ENCODE results near the gene PCDHGA5. TPM values are rescaled to one million over a fixed set of nuclear protein-coding genes. Genes with fewer than 3 reads are reported as not detected.
"Not testable (repeated sequence)": the region's sequence is repeated elsewhere in the genome, so short reads cannot be mapped to it uniquely, and the experiment has no call there.

The PCDHGA5 gene
- under 1 TPM in 1 of 2 experiments, not detected in 1; 0.05 TPM for total RNA-seq

DNA sequence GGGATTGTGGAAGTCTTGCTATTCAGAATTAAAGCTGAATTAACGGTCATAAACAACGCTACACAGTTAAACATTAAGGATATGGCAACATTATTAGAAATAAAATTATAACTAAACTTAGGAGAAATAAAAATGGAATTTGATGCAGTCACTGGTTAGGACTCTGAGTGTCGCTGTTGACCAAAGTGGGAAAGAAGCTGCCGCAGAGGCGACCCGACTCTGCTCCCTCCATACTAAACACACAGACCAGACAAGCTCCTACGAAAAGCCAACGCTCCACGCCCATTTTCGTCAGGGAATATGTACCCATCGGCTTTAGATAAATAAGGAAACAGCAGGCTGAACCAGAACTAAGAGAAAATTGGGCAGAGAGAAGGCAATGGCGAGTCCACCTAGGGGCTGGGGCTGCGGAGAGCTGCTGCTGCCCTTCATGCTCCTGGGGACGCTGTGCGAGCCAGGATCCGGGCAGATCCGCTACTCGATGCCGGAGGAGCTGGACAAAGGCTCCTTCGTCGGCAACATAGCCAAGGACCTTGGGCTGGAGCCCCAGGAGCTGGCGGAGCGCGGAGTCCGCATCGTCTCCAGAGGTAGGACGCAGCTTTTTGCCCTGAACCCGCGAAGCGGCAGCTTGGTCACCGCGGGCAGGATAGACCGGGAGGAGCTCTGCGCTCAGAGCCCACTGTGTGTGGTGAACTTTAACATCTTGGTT is at the start of gene PCDHGA5:
Gene PCDHGA5 (plus strand): TSS at position 211 of the 709 bp plus-strand sequence. CDS start 169 bp downstream, at position 380.
- H3K27ac Mint-ChIP-seq: no peak within 1 kb of the TSS
- intact Hi-C loops (cut with micrococcal nuclease): no loop called here
- no peak for DNase-seq
- peaks cover 76% of the 10 kb centered on the region for H3K27me3 Mint-ChIP-seq (ENCODE audit: low read depth)
- peaks cover 30% of the 10 kb centered on the region for H3K9me3 Mint-ChIP-seq
- no peaks in the 10 kb centered on the region for H3K4me1 Mint-ChIP-seq (ENCODE audit: low read depth)
- H3K4me3 Mint-ChIP-seq: no peak within 1 kb of the TSS
- H3K36me3 Mint-ChIP-seq (ENCODE audit: low read depth): peaks cover 24% of the 10 kb centered on the region
- CTCF ChIA-PET: interaction anchor here (1.0 to 1.9 kb wide), 8 partner anchors 9 to 149 kb away, joined by 3 to 6 read pairs (median 4); partner anchors contain the start of genes PCDHGA10, PCDHGA11, PCDHGA4 and PCDHGA6

DNA sequence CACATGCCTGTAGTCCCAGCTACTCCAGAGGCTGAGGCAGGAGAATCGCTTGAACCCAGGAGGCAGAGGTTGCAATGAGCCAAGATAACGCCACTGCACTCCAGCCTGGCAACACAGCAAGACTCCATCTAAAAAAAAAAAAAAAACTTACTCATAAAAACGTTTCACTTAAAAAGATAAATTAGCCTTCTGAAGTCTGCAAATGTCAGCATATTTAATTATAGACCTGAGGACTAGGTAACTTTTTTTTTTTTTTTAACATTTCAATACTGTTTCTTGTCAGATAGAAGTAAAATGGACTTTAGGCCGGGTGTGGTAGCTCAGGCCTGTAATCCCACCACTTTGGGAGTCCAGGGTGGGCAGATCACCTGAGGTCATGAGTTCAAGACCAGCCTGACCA is 47.0 kb upstream of the PCDHGA5 start:
- DNase-seq; H3K27me3 Mint-ChIP-seq (ENCODE audit: low read depth); intact Hi-C loops (cut with micrococcal nuclease); H3K4me3 Mint-ChIP-seq; H3K27ac Mint-ChIP-seq; CTCF ChIA-PET: not testable (repeated sequence)
- Mint-ChIP-seq H3K9me3 (peaks cover 65% of the 10 kb centered on the region), H3K4me1 (ENCODE audit: low read depth) (peaks cover 25% of the 10 kb centered on the region), H3K36me3 (ENCODE audit: low read depth) (peaks cover 75% of the 10 kb centered on the region)

DNA sequence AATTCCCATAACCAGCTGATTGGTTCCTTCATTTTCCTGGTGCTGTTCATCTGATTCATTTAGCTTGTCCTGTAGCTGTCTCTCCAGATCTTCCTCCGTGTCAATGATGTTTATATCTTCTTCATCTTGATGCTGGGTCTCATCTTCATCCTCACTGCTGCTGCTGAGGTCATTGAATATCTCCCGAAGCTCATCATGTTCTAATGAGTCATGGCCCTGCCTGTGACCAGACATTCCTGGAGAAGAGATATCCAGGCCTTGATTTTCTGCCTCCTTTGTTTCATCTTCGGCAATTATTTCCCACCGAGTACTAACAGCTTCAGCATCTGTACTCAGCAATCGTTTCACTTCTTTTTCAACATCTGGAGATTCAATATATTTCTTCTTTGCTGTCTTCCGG is 44.8 kb upstream of the PCDHGA5 start:
- Mint-ChIP-seq H3K27me3 (ENCODE audit: low read depth) (no peaks in the 10 kb centered on the region), H3K9me3 (peaks cover 47% of the 10 kb centered on the region), H3K27ac (peak overlapping the region; percentile 39), H3K36me3 (ENCODE audit: low read depth) (peaks cover 58% of the 10 kb centered on the region), H3K4me3 (peak overlapping the region; percentile 97), H3K4me1 (ENCODE audit: low read depth) (peaks cover 25% of the 10 kb centered on the region)
- intact Hi-C loops (cut with micrococcal nuclease): no loop called here
- CTCF ChIA-PET: interaction anchor here (0.9 to 2.1 kb wide), 6 partner anchors 10 to 1512 kb away, joined by 3 to 8 read pairs (median 4); partner anchors contain the start of gene PCDHGA10
- no peak for DNase-seq

DNA sequence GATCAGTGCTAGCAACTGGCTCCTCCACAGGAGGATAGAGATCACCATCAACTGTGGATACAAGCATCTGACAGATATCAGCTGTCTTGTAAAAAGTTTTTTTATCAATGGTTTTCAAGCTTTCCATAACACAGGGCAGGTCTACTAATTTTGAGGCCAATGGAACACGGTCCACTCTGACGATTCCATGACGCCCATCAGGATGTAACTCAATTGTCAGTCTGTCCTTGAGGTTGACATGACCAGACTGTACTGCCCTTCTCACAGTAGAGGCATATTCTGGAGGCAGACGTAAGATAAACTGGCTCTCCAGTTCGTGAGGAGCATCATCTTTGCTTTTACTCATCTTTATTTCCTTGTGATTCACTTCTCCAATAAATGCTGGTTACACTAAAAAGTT is 44.3 kb upstream of the PCDHGA5 start:
- Mint-ChIP-seq H3K4me1 (ENCODE audit: low read depth) (peaks cover 25% of the 10 kb centered on the region), H3K4me3 (peak overlapping the region; percentile 97), H3K36me3 (ENCODE audit: low read depth) (peaks cover 56% of the 10 kb centered on the region), H3K27ac (peak overlapping the region; percentile 99), H3K27me3 (ENCODE audit: low read depth) (no peaks in the 10 kb centered on the region), H3K9me3 (peaks cover 45% of the 10 kb centered on the region)
- no peak for DNase-seq
- CTCF ChIA-PET: interaction anchor here (0.6 to 2.1 kb wide), 22 partner anchors 8 to 1511 kb away, joined by 3 to 19 read pairs (median 4); partner anchors contain the start of genes PCDHGA1, PCDHGA10, PCDHGA12 and PCDHGA2
- intact Hi-C loops (cut with micrococcal nuclease): loop anchor here (1.0 to 10.0 kb wide), 11 partner anchors 23 to 1202 kb away; partner anchors contain the start of genes ANKHD1, PCDHGA10, PCDHGA3 and PFDN1

DNA sequence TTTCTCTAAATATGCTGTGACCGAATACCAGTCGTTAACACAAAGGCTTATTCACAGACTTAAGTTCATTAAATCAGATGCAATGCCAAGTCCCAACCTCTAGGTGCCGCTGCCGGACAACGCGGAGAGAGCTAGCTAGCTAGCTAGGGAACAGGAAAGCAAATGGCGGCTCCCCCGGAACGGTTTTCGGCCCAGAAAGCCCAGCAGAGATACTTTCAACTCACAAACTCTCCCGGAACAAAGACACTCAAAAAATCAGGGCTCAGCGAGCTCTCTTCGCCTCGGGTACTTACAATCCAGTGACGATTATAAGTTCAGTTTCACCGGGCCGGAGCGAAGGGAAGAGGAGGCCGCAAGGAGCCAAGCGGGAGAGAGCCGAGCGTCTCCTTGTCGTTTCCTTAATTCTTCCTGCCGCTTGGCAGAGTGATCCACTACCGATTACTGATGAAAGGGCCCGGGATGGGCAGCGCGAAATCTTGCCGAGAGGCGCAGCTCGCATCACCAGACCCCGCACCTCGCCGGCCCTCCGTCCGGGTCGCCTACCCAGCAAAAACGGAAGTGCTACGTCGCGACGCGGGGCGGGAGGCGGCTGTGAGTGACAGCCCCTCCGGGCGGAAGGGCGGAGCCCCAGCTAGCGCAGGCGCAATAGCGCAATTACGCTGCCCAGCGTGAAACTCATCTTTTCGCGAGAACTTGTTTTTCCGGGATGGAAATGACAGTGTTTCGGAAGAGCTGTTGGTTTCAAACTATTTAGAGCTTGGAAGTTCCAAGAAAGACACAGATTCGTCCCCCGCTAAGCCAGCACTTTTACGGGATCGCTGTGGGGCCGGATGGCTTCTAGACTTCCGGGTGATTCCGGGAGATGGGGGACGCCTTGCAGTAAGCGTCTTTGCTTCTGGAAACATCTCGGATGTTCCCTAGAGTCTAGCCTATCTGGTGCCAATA is 43.5 kb upstream of the PCDHGA5 start, which contains the start of gene TAF7:
Gene TAF7 (minus strand): TSS at position 560 of the 945 bp plus-strand sequence. CDS start 740 bp downstream, outside the sequence.
- peaks cover 48% of the 10 kb centered on the region for H3K36me3 Mint-ChIP-seq (ENCODE audit: low read depth)
- CTCF ChIA-PET: interaction anchor here (0.6 to 2.7 kb wide), 26 partner anchors 9 to 244 kb away, joined by 3 to 19 read pairs (median 4); partner anchors contain the start of genes PCDHGA1, PCDHGA10, PCDHGA12 and PCDHGA2
- no peaks in the 10 kb centered on the region for H3K27me3 Mint-ChIP-seq (ENCODE audit: low read depth)
- peak; percentile 95 for DNase-seq
- H3K4me1 Mint-ChIP-seq (ENCODE audit: low read depth): peaks cover 25% of the 10 kb centered on the region
- peak within 1 kb of the TSS; percentile 97 for H3K4me3 Mint-ChIP-seq
- H3K27ac Mint-ChIP-seq: peak within 1 kb of the TSS; percentile 99
- intact Hi-C loops (cut with micrococcal nuclease): loop anchor here (1.0 to 10.0 kb wide), 11 partner anchors 22 to 1203 kb away; partner anchors contain the start of genes ANKHD1, PCDHGA10, PCDHGA3 and PFDN1
- peaks cover 38% of the 10 kb centered on the region for H3K9me3 Mint-ChIP-seq

DNA sequence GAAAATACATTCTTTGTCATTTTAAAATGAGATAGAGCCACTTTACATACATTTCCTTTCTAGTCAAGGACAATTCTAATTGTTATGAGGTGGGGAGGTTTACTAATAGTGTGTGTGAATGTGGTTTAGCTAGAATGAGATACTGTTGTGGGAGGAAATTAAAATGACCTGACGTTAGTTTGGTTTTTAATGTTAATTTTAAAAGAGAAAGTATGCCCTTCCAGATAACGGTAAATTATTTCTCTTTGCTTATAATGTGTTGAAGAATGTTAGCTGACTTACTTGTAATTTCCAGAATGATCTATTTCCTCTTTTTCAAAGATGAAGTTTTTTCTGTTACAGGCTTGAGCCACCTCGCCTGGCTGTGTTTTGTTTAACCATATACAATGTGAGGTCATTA is 41.7 kb upstream of the PCDHGA5 start:
- CTCF ChIA-PET: interaction anchor here (2.5 to 2.7 kb wide), 2 partner anchors 236 to 242 kb away, joined by 10 to 15 read pairs; no protein-coding TSS in a partner anchor
- Mint-ChIP-seq H3K27ac (no peak overlapping the region), H3K4me1 (ENCODE audit: low read depth) (peaks cover 26% of the 10 kb centered on the region), H3K36me3 (ENCODE audit: low read depth) (peaks cover 32% of the 10 kb centered on the region), H3K9me3 (peaks cover 29% of the 10 kb centered on the region), H3K4me3 (no peak overlapping the region), H3K27me3 (ENCODE audit: low read depth) (peaks cover 5% of the 10 kb centered on the region)
- DNase-seq: no peak
- intact Hi-C loops (cut with micrococcal nuclease): loop anchor here (5.0 to 10.0 kb wide), 2 partner anchors 237 to 1205 kb away; no protein-coding TSS in a partner anchor

DNA sequence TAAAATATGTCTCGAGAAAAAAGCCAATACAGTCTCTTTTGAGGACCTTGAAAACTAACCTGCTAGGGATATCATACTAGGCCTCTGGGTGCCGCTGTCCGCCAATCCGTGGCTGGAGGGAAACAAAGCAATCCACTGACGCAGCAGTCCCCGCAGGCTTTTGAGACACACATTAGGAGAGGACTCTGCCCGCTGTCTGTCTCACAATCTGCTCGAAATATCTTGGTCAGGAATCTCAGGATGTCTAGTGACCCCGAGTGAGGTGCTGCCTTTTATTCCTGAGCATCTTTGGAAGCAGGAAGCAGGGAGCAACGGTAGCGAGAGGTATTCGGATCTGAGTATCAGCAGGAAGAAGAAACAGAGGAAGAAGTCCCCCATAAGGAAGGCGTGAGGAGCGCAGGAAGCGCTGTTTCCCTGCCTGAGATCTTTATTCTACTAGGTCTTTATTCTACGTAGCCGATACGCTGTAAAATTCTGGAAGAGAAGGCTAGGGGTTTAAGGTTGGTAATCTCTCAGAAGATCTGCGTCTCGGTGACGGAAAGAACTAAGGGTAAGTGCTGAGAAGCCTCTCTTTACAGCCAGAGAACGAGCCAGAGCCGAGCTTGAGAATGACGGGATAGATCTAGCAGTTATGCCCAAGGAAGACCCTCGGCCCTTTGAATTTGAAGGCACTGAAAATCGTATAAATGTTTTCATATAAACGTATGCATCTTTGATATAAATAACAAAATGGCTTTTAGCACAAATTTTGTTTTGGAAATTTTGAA is 37.7 kb upstream of the PCDHGA5 start:
- Mint-ChIP-seq H3K27me3 (ENCODE audit: low read depth) (peaks cover 24% of the 10 kb centered on the region), H3K4me1 (ENCODE audit: low read depth) (peaks cover 2% of the 10 kb centered on the region), H3K9me3 (peaks cover 12% of the 10 kb centered on the region), H3K27ac (no peak overlapping the region), H3K36me3 (ENCODE audit: low read depth) (peaks cover 2% of the 10 kb centered on the region), H3K4me3 (peak overlapping the region; percentile 82)
- peak; percentile 82 for DNase-seq
- CTCF ChIA-PET: interaction anchor here (0.6 to 1.5 kb wide), 3 partner anchors 44 to 186 kb away, joined by 4 to 6 read pairs (median 4); partner anchors contain the start of gene PCDHGA12
- intact Hi-C loops (cut with micrococcal nuclease): loop anchor here (1.0 to 10.0 kb wide), 2 partner anchors 198 to 241 kb away; no protein-coding TSS in a partner anchor

DNA sequence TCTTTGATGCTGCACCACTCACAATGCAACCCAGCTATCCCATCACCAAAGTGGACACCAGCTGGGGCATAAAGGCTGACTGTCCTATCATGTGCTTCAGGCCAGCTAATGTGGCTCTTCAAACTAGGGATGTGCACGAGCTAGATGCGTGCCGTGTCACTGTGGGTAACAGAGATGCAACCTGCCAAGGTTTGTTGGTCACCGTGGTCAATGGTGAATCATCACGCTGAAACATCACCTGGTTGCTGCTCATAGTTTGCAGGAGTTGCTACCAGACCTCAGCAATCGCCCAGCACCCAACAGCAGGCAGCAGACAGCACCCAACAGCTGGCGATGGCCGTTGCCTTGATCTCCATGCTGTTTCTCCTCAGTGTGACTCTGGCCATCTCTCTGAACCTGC is 35.7 kb upstream of the PCDHGA5 start:
- H3K4me3 Mint-ChIP-seq: no peak overlapping the region
- peaks cover 39% of the 10 kb centered on the region for H3K27me3 Mint-ChIP-seq (ENCODE audit: low read depth)
- intact Hi-C loops (cut with micrococcal nuclease): loop anchor here (10.0 kb wide), 1 partner anchor 243 kb away; no protein-coding TSS in a partner anchor
- DNase-seq: no peak
- CTCF ChIA-PET: interaction anchor here (0.6 to 2.7 kb wide), 8 partner anchors 8 to 230 kb away, joined by 3 to 19 read pairs (median 4); partner anchors contain the start of genes PCDHB8, PCDHGA2, PCDHGA4 and TAF7
- H3K9me3 Mint-ChIP-seq: peaks cover 19% of the 10 kb centered on the region
- H3K27ac Mint-ChIP-seq: no peak overlapping the region
- H3K36me3 Mint-ChIP-seq (ENCODE audit: low read depth): peaks cover 12% of the 10 kb centered on the region
- peaks cover 2% of the 10 kb centered on the region for H3K4me1 Mint-ChIP-seq (ENCODE audit: low read depth)

DNA sequence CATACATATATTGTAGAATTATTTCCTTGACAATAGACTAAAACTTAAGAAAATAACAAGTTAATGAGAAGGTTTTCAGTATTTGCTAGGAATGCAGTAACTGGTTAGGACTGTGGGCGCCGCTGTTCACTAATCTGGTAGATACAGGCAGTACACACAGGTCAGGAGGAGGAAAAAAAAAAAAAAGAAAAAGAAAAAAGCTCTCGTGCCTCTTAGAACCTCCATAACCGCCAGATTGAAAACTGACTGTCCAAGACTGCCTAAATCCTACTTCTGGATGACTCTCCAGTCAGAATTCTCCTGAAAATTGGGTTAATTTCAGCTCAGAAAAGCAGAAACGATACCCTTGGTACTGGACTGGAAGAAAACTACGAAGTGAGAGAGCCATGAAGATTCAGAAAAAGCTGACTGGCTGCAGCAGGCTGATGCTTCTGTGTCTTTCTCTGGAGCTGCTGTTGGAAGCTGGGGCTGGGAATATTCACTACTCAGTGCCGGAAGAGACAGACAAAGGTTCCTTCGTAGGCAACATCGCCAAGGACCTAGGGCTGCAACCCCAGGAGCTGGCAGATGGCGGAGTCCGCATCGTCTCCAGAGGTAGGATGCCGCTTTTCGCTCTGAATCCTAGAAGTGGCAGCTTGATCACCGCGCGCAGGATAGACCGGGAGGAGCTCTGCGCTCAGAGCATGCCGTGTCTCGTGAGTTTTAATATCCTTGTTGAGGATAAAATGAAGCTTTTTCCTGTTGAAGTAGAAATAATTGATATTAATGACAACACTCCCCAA is 33.5 kb upstream of the PCDHGA5 start, which contains the start of gene PCDHGA1:
Gene PCDHGA1 (plus strand): TSS at position 216 of the 782 bp plus-strand sequence.
- Mint-ChIP-seq H3K27me3 (ENCODE audit: low read depth) (peaks cover 52% of the 10 kb centered on the region), H3K27ac (no peak within 1 kb of the TSS), H3K9me3 (peaks cover 26% of the 10 kb centered on the region), H3K4me3 (no peak within 1 kb of the TSS), H3K36me3 (ENCODE audit: low read depth) (peaks cover 19% of the 10 kb centered on the region), H3K4me1 (ENCODE audit: low read depth) (peaks cover 2% of the 10 kb centered on the region)
- peak; percentile 38 for DNase-seq
- intact Hi-C loops (cut with micrococcal nuclease): no loop called here
- CTCF ChIA-PET: interaction anchor here (0.7 to 2.7 kb wide), 4 partner anchors 9 to 233 kb away, joined by 3 to 19 read pairs (median 4); partner anchors contain the start of gene TAF7

DNA sequence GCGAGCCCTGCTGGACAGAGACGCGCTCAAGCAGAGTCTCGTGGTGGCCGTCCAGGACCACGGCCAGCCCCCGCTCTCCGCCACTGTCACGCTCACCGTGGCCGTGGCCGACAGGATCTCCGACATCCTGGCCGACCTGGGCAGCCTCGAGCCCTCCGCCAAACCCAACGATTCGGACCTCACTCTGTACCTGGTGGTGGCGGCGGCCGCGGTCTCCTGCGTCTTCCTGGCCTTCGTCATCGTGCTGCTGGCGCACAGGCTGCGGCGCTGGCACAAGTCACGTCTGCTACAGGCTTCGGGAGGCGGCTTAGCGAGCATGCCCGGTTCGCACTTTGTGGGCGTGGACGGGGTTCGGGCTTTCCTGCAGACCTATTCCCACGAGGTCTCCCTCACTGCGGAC is 31.4 kb upstream of the PCDHGA5 start:
- Mint-ChIP-seq H3K36me3 (ENCODE audit: low read depth) (peaks cover 23% of the 10 kb centered on the region), H3K9me3 (peaks cover 33% of the 10 kb centered on the region), H3K27me3 (ENCODE audit: low read depth) (peaks cover 56% of the 10 kb centered on the region)
- H3K27ac Mint-ChIP-seq; intact Hi-C loops (cut with micrococcal nuclease); H3K4me3 Mint-ChIP-seq; H3K4me1 Mint-ChIP-seq (ENCODE audit: low read depth); DNase-seq; CTCF ChIA-PET: not testable (repeated sequence)

All from activated naive CD4-positive, alpha-beta T cell treated with anti-CD3 and anti-CD28 coated beads for 36 hours (primary cell).